Chondrocyte (in vitro differentiated cells): ENCODE results near the gene ZNF385B. TPM values are rescaled to one million over a fixed set of nuclear protein-coding genes. Genes with fewer than 3 reads are reported as not detected.

Source experiments
- DNase-seq: peaks from one replicate; pipeline ENCODE4 v3.0.0; 2021; ENCODE audit warnings: mixed read lengths, low spot score
- H3K27ac Mint-ChIP-seq: one replicate; pipeline ENCODE4 v1.8.0; 2021; ENCODE audit warnings: mild to moderate bottlenecking, moderate library complexity, mixed read lengths; ENCODE audit not compliant: unreplicated experiment
- H3K27me3 Mint-ChIP-seq: 2 replicates; pipeline ENCODE4 v1.8.0; 2021; ENCODE audit warnings: low read depth, mixed read lengths
- H3K36me3 Mint-ChIP-seq: 2 replicates; pipeline ENCODE4 v1.8.0; 2021; ENCODE audit warnings: low read depth, mixed read lengths
- H3K4me1 Mint-ChIP-seq: 2 replicates; pipeline ENCODE4 v1.8.0; 2021; ENCODE audit warnings: low read depth, mild to moderate bottlenecking, mixed read lengths
- H3K4me3 Mint-ChIP-seq: one replicate; pipeline ENCODE4 v1.8.0; 2021; ENCODE audit warnings: mild to moderate bottlenecking, moderate library complexity, mixed read lengths; ENCODE audit not compliant: unreplicated experiment
- H3K9me3 Mint-ChIP-seq: 2 replicates; pipeline ENCODE4 v1.8.0; 2021; ENCODE audit warnings: low read depth, mixed read lengths
- CTCF ChIP-seq: fragments of 200-600 bp; sonication (generic); IDR thresholded peaks from 2 replicates; pipeline ENCODE4 v1.5.0; 2021; ENCODE audit warnings: antibody characterized with exemption, mild to moderate bottlenecking, moderate library complexity
- total RNA-seq: library from RNA; stranded (reverse); gene quantifications from 3 replicates; pipeline ENCODE4 v1.2.1, GENCODE V29; 2021

Gene ZNF385B
- total RNA-seq, 1 donor from 2014 or later = 0.25 TPM

GRCh38 chr2:179478771-179479170 lies 382.6 kb downstream of the ZNF385B start:
- Mint-ChIP-seq H3K36me3 (no peaks in the 10 kb centered on the region), H3K27me3 (no peaks in the 10 kb centered on the region), H3K4me1 (peaks cover 7% of the 10 kb centered on the region), H3K4me3 (no peak overlapping the region), H3K27ac (no peak overlapping the region), H3K9me3 (no peaks in the 10 kb centered on the region)
- DNase-seq = no peak
- no peak for TF ChIP-seq CTCF

GRCh38 chr2:179470992-179471391 lies 390.4 kb downstream of the ZNF385B start:
- Mint-ChIP-seq H3K4me3 (no peak overlapping the region), H3K36me3 (no peaks in the 10 kb centered on the region), H3K27ac (no peak overlapping the region), H3K9me3 (no peaks in the 10 kb centered on the region), H3K27me3 (no peaks in the 10 kb centered on the region), H3K4me1 (peaks cover 2% of the 10 kb centered on the region)
- TF ChIP-seq CTCF = no peak
- DNase-seq = no peak

GRCh38 chr2:179470089-179470488 lies 391.3 kb downstream of the ZNF385B start:
- Mint-ChIP-seq H3K9me3 (peaks cover 1% of the 10 kb centered on the region), H3K36me3 (no peaks in the 10 kb centered on the region), H3K4me3 (no peak overlapping the region), H3K4me1 (peaks cover 2% of the 10 kb centered on the region), H3K27me3 (no peaks in the 10 kb centered on the region), H3K27ac (no peak overlapping the region)
- TF ChIP-seq CTCF = no peak
- DNase-seq = no peak

GRCh38 chr2:179467960-179468359 lies 393.5 kb downstream of the ZNF385B start:
- H3K27me3 Mint-ChIP-seq = no peaks in the 10 kb centered on the region
- no peak for DNase-seq
- peaks cover 2% of the 10 kb centered on the region for H3K4me1 Mint-ChIP-seq
- H3K4me3 Mint-ChIP-seq = no peak overlapping the region
- H3K9me3 Mint-ChIP-seq = peaks cover 11% of the 10 kb centered on the region
- H3K27ac Mint-ChIP-seq = no peak overlapping the region
- H3K36me3 Mint-ChIP-seq = no peaks in the 10 kb centered on the region
- TF ChIP-seq CTCF = no peak

- peaks cover 11% of the 10 kb centered on the region for H3K9me3 Mint-ChIP-seq
- DNase-seq = no peak
Measured at GRCh38 chr2:179467111-179467510, 394.3 kb downstream of the ZNF385B start.

More at GRCh38 chr2:179467111-179467510, 394.3 kb downstream of the ZNF385B start:
- H3K36me3 Mint-ChIP-seq = no peaks in the 10 kb centered on the region
- H3K4me1 Mint-ChIP-seq = peaks cover 2% of the 10 kb centered on the region
- H3K27me3 Mint-ChIP-seq = no peaks in the 10 kb centered on the region
- no peak overlapping the region for H3K27ac Mint-ChIP-seq
- TF ChIP-seq CTCF = no peak
- H3K4me3 Mint-ChIP-seq = no peak overlapping the region
